NB4 (cell line): ENCODE results near the gene C1QTNF12.

Experiments
- DNase-seq: peaks from one replicate; pipeline ENCODE4 v3.0.0; 2010; ENCODE audit warnings: low read depth
- H3K4me3 ChIP-seq: one replicate; pipeline ENCODE4 v1.5.1; 2011; ENCODE audit warnings: mild to moderate bottlenecking, low read depth, low read length, moderate library complexity
- CTCF ChIP-seq: IDR thresholded peaks from one replicate; pipeline ENCODE4 v1.5.1; 2012; ENCODE audit warnings: low read depth, low read length
- MAX ChIP-seq: IDR thresholded peaks from 2 replicates; pipeline ENCODE4 v1.6.1; 2011; ENCODE audit warnings: low read depth, low read length
- MYC ChIP-seq: IDR thresholded peaks from 2 replicates; pipeline ENCODE4 v1.6.1; 2011; ENCODE audit warnings: low read depth, low read length
- POLR2A ChIP-seq: IDR thresholded peaks from 2 replicates; pipeline ENCODE4 v1.6.1; 2011; ENCODE audit warnings: mild to moderate bottlenecking; ENCODE audit not compliant: insufficient read length; ENCODE audit errors: extremely low read depth

Gene C1QTNF12

DNA sequence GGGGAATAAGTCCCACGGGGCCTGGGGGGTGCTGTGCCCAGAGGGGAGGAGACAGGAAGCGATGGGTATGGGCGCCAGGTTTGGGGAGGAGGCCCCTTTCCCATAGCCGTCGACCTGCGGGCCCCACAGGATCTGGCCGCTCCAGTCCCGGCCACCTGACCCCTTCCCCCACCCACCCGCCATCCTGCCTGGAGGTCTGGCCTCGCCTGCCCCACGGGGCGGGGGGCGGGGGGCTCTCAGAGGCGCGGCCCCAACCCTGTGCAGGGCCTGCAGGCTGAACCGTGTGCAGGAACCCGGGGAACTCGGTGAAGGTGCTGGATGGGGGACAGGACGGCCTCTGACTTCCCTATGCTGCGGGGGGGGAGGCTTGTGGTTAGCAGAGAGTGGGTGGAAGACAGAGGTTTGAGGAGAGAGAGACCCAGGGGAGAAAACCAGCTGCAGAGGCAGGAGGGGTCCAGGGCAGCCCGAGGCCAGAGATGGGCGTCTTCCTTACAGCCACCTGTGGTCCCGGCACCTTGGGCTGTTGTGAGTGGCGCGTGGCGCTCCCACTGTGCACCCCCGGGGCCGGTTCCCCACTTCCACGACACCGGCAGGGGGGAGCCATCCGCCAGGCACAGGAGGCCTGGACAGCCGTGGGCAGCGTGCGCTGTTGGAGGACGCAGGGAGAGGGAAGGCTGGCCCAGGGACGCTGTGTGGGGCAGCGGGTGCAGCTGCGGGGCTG lies 37.6 kb downstream of the C1QTNF12 start:
- TF ChIP-seq MAX (peak; percentile 63), MYC (peak; percentile 77), POLR2A (no peak), CTCF (no peak)
- peak; percentile 94 for DNase-seq
- no peak overlapping the region for H3K4me3 ChIP-seq

DNA sequence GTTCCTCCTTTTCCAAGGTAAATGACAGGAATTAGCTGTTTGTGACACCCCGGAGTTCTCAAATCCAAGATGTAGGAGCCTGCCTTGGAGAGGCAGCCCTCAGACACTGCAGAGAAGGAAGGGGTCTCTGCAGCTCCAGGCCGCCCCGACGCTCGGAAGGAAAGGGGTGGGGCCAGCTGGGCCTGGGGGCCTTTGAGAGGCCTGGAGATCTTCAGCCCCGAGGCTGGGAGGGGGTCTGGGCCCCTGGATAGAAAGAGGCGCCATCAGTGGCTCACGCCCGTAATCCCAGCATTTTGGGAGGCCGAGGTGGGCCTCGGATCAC lies 39.0 kb downstream of the C1QTNF12 start:
- no peak for TF ChIP-seq MYC
- TF ChIP-seq CTCF = no peak
- TF ChIP-seq POLR2A = no peak
- TF ChIP-seq MAX = no peak
- H3K4me3 ChIP-seq = no peak overlapping the region
- no peak for DNase-seq

GRCh38 chr1:1206966-1207531 lies 39.5 kb downstream of the C1QTNF12 start:
- TF ChIP-seq POLR2A (no peak), MYC (no peak), CTCF (no peak), MAX (no peak)

DNA sequence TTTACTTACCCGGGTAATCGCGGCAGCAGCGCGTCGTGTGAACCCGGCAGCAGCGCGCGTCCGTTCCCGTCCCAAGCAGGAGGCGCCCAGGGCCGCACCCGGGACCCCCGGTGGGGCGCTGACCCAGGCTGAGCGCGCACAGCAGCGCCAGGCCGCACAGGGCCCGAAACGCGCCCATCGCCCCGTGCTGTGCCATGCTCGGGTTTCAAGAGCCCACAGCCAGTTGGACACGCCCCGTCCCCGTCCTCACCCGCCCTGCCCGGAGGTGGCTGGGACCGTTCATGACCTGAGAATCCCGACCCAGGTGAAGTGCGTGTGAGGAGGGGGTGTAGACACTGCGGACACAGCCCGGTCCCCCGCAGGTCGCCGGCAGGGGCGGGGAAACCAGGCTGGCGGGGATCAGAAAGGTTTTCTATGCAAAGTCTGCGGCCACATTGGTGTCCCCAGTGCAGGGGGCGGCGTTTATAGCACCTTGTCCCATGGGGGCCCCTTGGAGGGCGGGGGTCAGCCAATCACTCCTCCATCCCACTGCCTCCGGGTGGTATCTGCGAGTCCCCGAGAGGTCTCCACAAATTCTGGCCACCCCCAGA lies 40.1 kb downstream of the C1QTNF12 start, which contains the start of gene TNFRSF18:
Gene TNFRSF18, minus strand, starts transcription at position 217 of the 590 bp plus-strand sequence. Its CDS starts 21 bp downstream, at position 196.
- TF ChIP-seq MAX (no peak), POLR2A (no peak), CTCF (no peak), MYC (no peak)
- peak; percentile 19 for DNase-seq
- no peak within 1 kb of the TSS for H3K4me3 ChIP-seq

More at GRCh38 chr1:1206966-1207531, 39.5 kb downstream of the C1QTNF12 start:
- no peak overlapping the region for H3K4me3 ChIP-seq
- DNase-seq = no peak

DNA sequence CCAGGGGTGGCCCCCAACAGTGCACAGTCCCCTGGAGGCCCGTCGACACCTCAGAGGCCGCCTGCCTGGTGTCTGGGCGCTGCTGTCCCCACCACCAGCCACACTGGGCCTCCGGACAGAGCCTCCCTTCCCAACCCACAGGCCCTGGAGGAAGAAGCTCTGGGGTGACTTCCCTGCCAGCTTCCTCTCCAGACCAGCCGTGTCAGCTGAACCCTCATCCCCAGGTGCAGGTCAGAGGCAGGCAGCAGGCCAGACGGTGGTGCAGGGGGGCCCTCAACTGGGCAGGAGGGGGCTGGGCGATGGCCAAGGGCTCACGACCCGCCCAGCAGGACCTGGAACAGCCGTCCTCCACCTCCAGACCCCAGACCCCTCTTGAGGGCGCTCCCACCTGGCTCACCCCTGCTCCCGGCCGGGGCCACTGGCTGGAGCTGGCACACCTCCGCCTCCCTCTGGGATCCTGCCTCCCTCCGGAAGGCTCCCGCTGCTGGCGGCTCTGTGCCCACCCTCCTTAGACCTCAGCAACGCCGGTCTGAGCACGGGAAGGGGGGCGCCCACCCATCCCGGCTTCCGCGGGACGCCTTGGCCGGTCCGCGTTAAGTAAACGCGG lies 40.6 kb downstream of the C1QTNF12 start:
- no peak for TF ChIP-seq MYC
- H3K4me3 ChIP-seq = no peak overlapping the region
- peak; percentile 50 for DNase-seq
